ENCODE results near the gene RASL10A.
A peak's percentile ranks its signal among the peaks of the same experiment; 100 is the strongest.

The RASL10A gene

DNA sequence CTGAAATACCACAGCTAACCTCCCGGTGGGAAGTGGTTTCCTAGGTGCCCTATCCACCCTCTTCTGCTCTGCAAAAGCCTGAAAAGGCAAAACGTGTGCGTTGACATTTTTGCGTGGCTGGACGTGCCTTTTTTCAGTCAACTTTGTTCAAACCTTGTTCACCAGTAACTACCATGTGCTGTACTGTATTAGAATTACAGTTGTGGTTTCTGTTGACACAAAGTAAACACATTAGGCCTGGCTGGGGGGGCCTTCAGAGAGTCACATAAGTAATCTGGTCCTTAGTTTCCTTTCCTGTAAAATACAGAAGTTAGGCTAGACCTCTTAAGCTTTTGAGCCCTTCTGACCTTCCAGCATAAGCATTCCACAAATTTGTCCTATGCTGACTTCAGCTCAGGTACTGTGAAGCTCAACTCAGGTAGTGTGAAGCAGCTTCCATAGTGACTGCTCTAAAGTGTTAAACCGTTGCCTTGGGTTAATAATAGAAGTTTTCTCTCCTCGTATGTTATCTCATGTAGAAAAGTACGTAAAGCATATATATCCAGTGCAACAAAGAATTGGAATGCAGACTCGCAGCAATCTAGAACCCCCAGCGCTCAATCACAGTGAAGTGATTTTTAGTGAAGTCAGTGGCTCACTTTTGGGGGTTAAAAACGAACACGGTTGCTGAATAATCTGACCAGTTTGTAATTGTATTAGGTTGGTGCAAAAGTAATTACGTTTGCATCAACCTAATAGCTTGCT, 45.6 kb downstream of the RASL10A start:
- no peak for DNase-seq (ENCODE audit: low read depth)
- TF ChIP-seq, protein P1, sequence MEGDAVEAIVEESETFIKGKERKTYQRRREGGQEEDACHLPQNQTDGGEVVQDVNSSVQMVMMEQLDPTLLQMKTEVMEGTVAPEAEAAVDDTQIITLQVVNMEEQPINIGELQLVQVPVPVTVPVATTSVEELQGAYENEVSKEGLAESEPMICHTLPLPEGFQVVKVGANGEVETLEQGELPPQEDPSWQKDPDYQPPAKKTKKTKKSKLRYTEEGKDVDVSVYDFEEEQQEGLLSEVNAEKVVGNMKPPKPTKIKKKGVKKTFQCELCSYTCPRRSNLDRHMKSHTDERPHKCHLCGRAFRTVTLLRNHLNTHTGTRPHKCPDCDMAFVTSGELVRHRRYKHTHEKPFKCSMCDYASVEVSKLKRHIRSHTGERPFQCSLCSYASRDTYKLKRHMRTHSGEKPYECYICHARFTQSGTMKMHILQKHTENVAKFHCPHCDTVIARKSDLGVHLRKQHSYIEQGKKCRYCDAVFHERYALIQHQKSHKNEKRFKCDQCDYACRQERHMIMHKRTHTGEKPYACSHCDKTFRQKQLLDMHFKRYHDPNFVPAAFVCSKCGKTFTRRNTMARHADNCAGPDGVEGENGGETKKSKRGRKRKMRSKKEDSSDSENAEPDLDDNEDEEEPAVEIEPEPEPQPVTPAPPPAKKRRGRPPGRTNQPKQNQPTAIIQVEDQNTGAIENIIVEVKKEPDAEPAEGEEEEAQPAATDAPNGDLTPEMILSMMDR (conservative IDR thresholded peaks at IDR 0.05; ENCODE audit: low read length), result no peak
- peak overlapping the region; percentile 91 for H3K4me3 ChIP-seq (ENCODE audit: low read length)

DNA sequence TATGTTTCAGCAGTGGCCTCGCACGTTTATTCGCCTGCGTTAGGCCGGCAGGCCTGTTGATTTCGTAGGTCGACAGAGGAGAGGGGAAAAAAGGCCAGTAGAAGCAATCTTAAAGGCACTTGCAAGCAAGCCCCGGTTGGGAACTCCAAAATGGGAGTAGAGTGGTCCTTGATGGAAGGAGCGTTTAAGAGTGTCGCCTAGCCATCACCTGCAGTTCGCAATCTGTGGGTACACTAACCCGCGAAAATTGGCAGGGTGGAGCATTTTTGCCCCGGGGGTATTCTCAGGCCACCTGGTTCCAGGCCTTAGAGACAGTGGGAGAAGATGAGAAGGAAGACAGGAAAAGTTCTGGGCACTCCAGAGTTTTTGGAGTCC, 46.3 kb downstream of the RASL10A start:
- no peak for DNase-seq (ENCODE audit: low read depth)
- TF ChIP-seq, protein P1 (conservative IDR thresholded peaks at IDR 0.05; ENCODE audit: low read length), result no peak
- peak overlapping the region; percentile 91 for H3K4me3 ChIP-seq (ENCODE audit: low read length)

DNA sequence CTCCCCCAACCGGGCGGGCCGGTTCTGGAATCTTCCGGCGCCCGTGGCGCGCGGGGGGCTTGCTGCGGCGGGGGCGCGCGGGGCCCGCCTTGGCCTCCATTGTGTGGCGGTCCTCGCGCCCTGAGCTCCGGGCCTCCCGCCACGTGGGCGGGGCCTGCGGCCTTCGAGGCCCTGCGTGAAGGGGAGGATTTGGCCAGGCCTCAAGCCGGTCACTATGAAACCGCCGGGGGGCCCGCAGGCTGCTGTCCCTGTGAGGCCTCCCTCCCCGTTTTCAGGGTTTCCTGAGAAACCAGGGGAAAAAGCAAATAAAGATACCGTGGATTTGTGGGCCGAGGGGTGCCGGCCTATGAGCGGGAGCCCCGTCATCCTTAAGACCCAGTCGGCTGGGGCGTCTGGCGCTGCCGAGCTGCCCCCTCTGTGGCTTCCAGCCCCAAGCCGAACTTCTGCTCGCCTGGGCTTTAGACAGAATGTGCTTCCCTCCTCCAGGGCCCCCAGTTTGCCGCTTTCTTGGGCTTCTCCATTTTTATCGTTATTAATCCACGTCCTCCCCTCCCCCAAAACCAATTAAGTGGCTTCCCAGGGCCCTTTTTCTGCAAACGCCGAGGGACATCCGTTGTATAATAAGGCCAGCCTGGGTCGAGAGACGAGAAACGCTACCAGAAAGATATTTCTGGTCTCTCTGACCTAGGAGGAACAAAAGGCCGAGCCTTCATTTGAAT, 46.8 kb downstream of the RASL10A start:
- H3K4me3 ChIP-seq (ENCODE audit: low read length), result peak overlapping the region; percentile 91
- DNase-seq (ENCODE audit: low read depth), result peak; percentile 75
- TF ChIP-seq, protein P1 (conservative IDR thresholded peaks at IDR 0.05; ENCODE audit: low read length), result no peak

DNA sequence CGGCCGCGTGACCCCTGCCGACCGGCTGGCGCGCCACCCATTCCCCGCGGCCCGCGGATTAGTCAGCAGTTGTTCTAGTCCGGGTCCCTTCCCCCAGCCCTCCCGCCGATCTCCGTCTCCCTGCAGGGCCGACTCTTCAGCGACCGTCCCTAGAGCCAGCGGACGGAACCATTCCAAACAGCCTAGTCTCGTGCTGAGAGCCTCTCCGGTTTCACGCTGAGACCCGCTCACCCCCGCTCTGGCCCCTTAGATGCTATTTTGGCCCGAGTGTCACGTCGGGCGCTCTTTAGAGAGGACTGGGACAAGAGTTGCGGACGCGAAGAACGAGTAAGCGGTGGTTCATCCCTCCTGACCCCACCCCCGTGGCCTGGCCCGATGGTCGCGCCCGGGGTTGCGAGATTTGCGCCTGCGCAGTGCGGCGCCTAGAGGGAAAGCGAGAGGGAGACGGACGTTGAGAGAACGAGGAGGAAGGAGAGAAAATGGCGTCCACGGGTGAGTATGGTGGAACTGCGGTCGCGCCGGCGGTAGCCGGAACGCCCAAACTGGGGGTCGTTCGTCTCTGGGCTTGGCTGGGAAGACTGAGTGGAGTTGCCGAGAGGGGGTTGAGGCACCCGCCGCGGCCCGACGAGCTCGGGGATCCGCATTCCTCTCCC, 47.5 kb downstream of the RASL10A start, which contains the start of the genes EWSR1 and RHBDD3:
EWSR1 (plus strand) TSS at position 411 of the 653 bp plus-strand sequence; CDS start at position 480, 69 bp downstream.
RHBDD3 (minus strand) TSS at position 124 of the 653 bp plus-strand sequence. CDS start 2,355 bp downstream, outside the sequence.
- peak within 1 kb of the TSS; percentile 91 for H3K4me3 ChIP-seq (ENCODE audit: low read length)
- peak; percentile 98 for DNase-seq (ENCODE audit: low read depth)
- TF ChIP-seq, protein P1 (conservative IDR thresholded peaks at IDR 0.05; ENCODE audit: low read length), result no peak

DNA sequence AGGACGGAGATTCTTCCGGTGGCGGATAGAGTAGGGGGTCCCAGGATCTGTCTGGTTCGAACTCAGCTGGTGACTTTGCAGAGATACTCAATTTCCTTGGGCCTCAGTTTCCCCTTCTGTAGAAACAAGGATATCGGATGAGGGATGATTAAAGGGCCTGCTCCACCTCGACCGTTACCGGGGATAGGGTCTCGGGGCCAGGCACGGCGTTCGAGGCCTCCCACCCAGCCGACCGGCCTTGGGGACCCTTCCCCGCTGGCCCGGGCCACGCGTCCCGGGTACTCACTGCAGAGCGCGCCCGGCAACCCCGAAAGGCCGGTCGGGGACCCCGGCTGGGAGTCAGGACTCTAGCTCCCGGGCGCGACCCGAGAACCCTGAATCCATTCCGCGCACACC, 48.0 kb downstream of the RASL10A start:
- H3K4me3 ChIP-seq (ENCODE audit: low read length), result peak overlapping the region; percentile 91
- TF ChIP-seq, protein P1 (conservative IDR thresholded peaks at IDR 0.05; ENCODE audit: low read length), result no peak
- no peak for DNase-seq (ENCODE audit: low read depth)

DNA sequence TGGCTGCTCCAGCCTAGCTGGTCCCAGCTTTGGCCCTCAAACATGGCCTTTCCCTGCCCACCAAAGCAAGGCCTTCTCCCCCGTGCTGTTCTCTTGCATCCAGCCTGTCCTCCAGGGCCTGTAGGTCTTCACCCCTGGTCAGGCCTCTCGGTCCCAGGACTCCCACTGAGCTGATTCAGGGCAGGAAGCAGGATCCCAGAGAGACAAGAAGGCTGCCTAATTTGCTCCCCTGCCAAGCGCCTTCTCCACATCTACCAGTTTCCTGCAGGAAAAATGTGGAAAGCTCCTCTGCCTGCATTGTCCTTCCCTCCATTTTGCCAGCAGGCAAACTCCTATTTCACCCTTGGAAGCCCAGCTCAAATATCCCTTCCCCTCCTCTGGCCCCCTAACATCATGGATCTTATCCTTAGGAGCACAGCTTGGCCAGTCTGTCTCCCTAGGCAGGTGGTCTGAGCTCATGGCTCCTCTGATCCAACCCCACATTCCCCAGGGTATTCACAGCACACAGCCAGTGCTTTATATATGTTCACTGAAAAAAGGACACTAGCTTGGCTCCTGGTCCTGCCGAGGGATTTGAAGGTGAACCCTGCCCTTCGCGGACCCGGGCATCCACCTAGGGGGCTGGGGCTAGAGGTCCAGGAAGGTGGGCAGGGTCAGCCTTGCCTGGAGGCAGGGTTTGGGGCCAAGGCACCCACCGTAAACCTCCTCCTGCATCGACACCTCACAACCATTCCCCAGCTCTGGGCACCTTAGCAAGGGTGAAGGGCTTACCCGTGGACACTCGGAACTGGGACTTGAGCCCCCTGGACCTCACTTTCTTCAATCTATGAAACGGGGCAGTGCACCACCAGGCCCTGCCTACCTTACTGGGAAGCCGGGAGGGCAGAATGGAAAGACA, 48.7 kb downstream of the RASL10A start:
- TF ChIP-seq, protein P1 (conservative IDR thresholded peaks at IDR 0.05; ENCODE audit: low read length), result no peak
- DNase-seq (ENCODE audit: low read depth), result no peak
- H3K4me3 ChIP-seq (ENCODE audit: low read length), result peak overlapping the region; percentile 91

Data from AG10803 (cell line).